EL (cell line): ENCODE measurements around the gene ATP10A.
A peak's percentile ranks its signal among the peaks of the same experiment; 100 is the strongest.

Experiments
- DNase-seq: peaks from one replicate; pipeline ENCODE4 v3.0.0-alpha.2; 2016

The ATP10A gene

DNA sequence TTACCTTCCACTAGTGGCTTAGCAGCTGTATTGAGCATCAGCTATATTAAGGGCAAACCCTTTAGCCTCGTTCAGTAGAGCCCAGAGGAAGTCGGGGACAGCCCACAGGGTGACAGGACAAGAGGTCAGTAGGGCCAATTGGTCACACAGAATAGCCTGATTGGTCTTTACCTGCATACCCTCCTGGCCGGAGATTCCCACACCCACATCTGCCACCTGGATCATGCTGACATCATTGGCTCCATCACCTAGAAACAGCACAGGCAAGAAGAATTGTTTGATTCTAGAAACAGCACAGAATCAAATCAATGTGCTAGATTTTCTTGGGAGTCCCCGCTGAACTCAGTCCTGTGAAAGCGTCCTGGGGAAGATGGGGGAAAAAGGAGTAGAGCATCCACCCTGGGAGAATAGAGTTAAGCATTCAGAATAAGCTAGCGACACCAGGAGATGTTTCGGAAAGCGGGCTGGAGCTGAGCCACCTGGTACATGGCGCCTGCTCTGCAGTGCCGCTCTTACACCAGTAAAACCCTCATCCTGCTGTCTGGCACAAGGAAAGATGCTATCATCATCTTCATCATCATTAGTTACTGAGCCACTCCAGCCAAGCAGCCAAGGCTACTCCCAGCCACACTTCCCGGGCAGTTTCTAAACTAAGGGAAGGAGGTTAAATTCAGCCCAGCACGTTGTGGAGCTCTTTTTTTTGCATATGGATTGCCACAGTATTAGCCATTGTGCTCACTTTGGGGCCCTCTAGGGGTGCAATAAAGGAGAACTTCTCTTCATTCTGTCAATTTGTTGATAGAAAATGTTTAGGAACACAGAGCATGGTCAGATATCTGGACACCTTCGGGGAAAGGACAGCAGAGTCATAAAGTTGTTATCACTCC, 171.3 kb downstream of the ATP10A start:
- DNase-seq, result no peak

DNA sequence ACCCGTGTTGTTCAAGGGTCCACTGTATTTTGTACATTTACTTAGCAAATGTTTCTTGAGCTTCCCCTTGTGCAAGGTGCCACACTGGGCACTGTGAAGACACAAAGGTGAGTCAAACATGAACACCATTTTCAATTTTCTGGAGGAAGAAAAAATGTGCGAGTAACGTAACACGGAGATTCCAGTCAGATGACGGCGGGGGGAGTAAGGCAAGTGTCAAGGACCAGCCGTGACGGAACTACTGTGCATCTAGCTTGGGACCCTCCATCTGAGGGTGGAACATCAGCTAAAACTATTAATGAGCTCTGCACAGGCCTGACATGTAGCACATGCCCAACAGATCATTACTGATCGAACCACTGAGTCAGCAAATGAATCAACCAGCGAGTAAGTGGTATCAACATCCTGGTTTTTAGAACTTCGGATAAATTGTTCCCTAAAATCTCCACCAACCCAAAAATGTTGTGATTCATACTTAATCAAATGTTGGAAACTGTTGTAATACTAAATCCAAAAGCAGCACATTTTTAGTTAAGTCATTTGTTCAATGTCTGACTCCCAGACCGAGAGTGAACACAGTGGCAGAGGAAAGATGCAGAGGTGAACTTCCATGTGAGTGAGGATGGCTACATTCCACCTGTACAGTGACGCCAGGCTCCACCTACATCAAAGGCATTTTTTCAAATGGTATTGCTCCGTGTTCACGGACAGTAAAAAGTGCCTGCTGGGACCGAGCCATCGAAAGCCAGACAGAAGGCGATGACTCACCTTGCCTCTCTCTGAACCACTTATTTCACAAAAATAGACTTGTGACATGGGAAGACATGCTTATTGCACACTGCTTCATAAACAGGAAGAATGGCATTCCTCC, 172.2 kb downstream of the ATP10A start:
- peak; percentile 51 for DNase-seq

- no peak for DNase-seq
Observed at GRCh38 chr15:25689592-25689991, 173.5 kb downstream of the ATP10A start.

- DNase-seq, result no peak
Observed at GRCh38 chr15:25688166-25688565, 175.0 kb downstream of the ATP10A start.

DNA sequence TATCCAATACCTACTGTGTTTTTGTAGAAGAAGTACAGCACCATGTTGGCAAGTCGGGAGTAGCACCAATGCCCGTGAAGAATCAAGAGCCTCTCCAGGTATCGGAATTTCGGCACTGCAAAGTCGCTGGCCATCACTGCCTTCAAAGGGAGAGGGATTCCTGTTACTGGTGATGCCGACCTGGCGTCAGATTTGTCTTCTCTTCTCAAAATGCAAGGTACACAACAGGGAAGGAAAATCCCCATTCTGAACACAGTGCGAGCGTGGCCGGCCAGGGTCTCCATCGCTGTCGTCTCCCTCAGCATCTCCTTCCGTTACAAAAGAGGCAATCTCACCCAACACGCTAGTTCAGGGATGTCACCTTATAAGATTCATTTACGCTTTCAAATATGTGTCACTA, 175.4 kb downstream of the ATP10A start:
- no peak for DNase-seq

DNA sequence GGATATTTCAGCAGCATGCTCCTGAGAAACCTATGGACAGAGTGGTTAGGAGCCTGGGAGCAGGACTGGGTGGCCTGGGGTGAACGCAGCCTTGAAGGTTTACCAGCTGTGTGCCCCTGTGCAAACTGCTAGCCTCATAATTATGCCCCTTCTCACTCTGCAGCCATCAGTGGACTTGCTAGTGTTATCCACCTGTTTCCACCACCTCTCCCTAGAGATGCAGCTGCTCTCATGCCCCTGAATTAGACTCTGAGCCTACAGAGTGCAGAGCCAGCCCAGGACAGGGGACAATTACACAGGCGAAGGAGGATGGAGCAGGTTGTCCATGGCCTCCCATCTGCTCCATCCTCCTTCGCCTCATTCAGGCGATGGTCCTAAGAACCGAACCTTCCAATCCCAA, 175.9 kb downstream of the ATP10A start:
- DNase-seq, result no peak

- no peak for DNase-seq
Observed at GRCh38 chr15:25686780-25687179, 176.3 kb downstream of the ATP10A start.

DNA sequence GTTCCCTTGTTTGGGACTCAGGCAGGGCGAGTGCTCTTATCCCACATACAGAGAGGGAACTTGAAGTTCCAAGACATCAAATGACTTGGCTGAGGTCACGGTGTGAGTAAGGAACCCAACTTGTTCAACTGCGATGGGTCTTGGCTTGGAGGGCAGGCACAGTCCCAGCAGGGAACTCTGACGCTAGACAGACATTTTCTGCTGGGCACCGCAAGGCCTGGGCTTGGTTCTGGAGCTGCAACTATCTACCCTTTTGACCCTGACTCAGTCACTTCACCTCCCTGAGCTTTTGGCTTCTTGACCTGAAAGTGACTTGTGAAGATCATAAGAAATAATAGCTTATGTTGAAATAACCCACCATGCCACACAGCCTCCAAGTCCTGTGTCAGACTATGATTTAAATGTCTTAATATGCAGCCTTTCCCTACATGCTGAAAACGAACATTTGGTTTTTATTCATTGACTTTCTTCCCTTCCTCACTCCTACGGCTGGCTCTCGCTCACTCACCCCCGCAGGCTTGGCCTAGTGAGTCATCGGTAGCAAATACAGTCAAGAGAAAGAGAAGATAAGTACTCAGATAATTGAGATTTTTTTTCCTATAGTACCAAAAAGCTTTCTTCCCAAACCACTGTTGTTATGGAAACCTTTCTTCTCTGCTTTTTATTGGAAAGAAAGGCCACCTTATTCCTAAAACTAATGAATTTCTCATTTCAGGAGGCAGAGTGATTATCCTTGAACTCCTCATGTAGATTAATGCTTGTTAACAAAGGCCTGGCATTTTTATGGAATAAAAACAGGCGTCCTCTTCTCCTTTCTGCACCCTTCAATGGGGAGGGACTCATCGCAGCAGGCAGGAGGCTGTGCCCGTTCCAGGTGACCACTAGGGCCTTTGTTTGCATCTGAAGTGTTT, 178.4 kb downstream of the ATP10A start:
- DNase-seq, result peak; percentile 59

- DNase-seq, result no peak
Observed at GRCh38 chr15:25683911-25684310, 179.2 kb downstream of the ATP10A start.

GRCh38 chr15:25683415-25683814, 179.7 kb downstream of the ATP10A start:
- no peak for DNase-seq

DNA sequence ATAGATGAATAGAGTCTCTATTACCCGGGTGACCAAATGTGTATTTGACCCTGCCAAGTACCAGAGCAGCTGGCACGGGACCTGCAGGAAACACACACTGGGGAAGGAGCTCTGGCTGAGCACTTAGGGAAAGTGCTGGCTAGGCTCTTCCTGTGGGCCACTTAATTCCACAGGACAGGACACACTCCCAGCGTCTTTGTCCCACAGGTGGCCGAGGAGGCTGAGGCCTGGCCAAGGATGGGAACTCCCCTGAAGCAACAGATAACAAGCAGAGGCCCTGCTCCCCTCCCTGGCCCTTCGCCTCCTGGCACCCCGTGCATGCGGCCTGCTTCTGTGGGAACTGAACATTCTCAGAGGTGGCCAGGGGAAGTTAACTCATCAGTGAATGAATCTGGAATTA, 180.8 kb downstream of the ATP10A start:
- DNase-seq, result no peak

- DNase-seq, result no peak
Observed at GRCh38 chr15:25680686-25681025, 182.5 kb downstream of the ATP10A start.

- no peak for DNase-seq
Observed at GRCh38 chr15:25679964-25680685, 183.0 kb downstream of the ATP10A start.

DNA sequence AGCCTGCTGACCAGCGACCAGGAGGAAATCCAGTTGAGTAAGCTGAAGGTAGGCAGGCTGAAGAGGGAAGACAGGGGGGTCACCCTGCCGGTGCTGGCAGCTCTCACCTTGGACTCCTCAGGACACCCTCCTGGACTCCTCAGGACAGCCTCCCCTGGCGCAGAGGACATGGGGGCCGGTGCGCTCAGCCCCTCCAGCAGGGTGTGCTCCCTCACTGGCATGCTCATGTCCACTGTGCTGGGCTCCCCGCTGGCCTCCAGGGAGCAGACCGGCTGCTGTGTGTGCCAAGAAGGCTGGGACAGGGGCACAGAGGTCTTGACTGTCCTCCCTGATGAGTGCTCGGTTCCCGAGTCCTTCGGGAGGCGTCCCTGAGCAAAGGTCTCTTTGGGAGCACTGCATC, 183.6 kb downstream of the ATP10A start:
- DNase-seq, result no peak

DNA sequence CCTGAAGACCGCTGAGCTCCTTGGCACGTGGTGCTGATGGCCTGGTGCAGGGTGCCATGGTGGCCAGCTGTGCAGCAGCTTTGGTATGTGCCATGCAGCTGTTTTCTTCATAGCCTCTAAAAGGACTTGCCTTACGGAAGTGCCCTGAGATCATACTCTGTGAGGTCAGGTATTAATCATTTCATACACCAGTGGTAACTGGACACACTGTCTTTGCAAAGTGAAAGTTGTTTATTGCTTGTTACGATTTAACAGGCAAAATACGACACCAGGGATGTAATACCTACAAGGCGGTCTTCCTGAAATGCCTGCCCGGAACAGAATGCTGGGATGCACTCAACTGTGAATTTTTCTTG, 184.6 kb downstream of the ATP10A start:
- DNase-seq, result no peak

DNA sequence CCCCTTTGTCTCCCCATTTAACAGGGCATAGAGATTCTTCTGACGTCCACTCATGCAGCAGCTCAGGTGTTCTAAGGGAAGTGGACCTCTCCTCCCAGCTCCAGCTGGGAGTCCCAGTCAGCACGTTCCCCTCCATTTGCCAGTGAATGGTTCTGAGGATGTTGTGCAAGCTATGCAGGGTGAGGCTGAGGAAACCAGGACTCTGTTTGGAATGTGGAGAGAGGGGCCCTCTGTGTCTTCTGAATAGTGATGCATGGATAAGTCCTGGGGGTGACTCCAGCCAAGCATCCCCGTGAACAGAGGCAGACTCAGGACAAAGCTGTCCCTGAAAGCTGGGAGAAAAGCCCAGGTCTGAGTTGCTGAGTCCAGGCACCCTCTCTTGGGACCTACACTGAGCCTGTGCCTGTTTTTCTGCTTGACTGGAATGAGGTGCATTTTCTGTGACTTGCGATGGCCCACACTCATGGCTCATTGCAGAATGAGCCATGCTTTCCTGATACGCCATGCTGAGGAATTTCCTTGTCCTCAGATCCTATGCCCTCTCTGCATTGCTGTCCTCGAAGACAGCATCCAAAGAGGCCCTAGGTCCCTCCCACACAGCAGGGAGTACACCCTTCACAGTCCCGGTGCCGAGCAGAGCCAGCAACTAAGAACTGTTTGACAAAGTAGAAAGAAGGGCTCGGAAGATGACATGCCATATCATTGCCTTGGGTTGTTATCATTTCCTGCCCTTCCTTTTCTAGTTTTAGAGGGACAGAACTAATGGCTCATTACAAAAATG, 185.2 kb downstream of the ATP10A start:
- no peak for DNase-seq

GRCh38 chr15:25676070-25676469, 187.1 kb downstream of the ATP10A start:
- DNase-seq, result no peak

- DNase-seq, result no peak
Observed at GRCh38 chr15:25675396-25675795, 187.7 kb downstream of the ATP10A start.

DNA sequence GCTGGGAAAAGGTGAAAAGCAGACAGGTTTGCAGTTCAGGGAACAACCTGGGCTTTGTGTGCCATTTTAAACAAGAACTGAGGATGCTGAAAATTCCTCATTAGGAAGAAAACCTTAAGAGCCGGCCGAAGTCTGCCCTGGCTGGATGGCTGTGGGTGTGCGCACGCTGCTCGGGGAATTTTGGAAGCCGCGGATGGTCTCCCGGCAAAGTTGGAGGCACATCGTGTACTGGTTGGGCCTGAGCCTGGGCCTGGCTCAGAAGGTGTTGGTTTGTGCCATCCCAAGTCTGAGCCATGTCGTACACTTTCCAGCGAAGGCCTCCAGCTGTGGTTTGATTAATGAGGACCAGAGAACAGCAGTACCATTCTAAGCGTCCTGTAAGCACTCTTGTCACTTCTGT, 188.2 kb downstream of the ATP10A start:
- no peak for DNase-seq

- no peak for DNase-seq
Observed at GRCh38 chr15:25673972-25674371, 189.2 kb downstream of the ATP10A start.

DNA sequence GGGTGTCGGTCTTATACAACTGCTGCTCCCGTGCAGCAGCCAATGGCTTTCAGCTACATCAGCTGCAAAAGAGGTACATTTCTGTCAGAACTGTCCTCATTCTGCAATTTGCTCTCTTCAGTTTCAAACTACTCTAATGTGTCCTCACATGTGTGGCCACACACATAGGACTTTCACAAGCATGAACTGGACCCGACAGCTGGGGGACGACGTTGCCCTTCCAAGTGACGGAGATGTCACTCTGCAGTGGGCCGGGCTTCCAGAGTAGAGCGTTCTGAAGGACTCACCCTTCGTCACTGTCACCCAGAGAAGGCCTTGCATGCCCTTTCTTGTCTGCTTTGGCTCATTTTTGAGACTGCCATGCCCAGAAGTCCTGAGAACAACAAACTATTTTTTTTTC, 189.8 kb downstream of the ATP10A start:
- DNase-seq, result no peak

- no peak for DNase-seq
Observed at GRCh38 chr15:25671132-25671531, 192.0 kb downstream of the ATP10A start.
